ENCODE results near the gene KLK6.
"Not testable (repeated sequence)": the region's sequence is repeated elsewhere in the genome, so short reads cannot be mapped to it uniquely, and the experiment has no call there.

The KLK6 gene

GRCh38 chr19:51000981-51001380, 31.6 kb upstream of the KLK6 start:
- H3K4me3 ChIP-seq (replicated peaks; ENCODE audit: low read depth, low read length) = no peak overlapping the region
- H3K36me3 ChIP-seq (ENCODE audit: control insufficient read depth, insufficient read depth, low read length) = no peaks in the 10 kb centered on the region
- no peak for DNase-seq (ENCODE audit: extremely low read depth, insufficient read length)
- TF ChIP-seq, protein P1, sequence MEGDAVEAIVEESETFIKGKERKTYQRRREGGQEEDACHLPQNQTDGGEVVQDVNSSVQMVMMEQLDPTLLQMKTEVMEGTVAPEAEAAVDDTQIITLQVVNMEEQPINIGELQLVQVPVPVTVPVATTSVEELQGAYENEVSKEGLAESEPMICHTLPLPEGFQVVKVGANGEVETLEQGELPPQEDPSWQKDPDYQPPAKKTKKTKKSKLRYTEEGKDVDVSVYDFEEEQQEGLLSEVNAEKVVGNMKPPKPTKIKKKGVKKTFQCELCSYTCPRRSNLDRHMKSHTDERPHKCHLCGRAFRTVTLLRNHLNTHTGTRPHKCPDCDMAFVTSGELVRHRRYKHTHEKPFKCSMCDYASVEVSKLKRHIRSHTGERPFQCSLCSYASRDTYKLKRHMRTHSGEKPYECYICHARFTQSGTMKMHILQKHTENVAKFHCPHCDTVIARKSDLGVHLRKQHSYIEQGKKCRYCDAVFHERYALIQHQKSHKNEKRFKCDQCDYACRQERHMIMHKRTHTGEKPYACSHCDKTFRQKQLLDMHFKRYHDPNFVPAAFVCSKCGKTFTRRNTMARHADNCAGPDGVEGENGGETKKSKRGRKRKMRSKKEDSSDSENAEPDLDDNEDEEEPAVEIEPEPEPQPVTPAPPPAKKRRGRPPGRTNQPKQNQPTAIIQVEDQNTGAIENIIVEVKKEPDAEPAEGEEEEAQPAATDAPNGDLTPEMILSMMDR (IDR thresholded peaks at IDR 0.05; ENCODE audit: insufficient read depth, low read length, poor library complexity, severe bottlenecking) = no peak
- H3K27me3 ChIP-seq (replicated peaks; ENCODE audit: control insufficient read depth, insufficient read depth, low read length) = 0 out of 2 replicates have a peak, but pooled peaks cover 1% of the 10 kb centered on the region

DNA sequence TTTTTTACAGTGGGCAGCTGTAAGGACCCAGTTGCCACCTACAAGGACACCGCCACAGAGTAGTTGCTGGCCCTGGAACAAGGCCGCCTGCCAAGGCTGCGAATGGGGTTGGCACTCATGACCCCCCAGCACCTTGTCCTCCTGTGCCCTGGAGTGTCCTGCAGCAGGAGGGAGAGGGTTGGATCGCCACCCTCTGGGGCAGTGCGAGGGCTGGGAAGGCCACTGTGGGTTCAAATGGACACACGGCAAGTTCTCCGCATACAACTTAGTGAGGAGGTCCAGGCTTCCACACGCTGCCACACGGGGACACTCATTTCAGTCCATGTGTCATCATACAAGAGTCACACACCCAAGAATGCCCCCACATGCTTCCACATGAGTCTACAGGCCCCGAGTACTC, 31.0 kb upstream of the KLK6 start:
- Histone ChIP-seq H3K36me3 (ENCODE audit: control insufficient read depth, insufficient read depth, low read length) (no peaks in the 10 kb centered on the region), H3K4me3 (replicated peaks; ENCODE audit: low read depth, low read length) (no peak overlapping the region), H3K27me3 (replicated peaks; ENCODE audit: control insufficient read depth, insufficient read depth, low read length) (0 out of 2 replicates have a peak, but pooled peaks cover 1% of the 10 kb centered on the region)
- no peak for DNase-seq (ENCODE audit: extremely low read depth, insufficient read length)
- TF ChIP-seq, protein P1 (IDR thresholded peaks at IDR 0.05; ENCODE audit: insufficient read depth, low read length, poor library complexity, severe bottlenecking) = no peak

- Histone ChIP-seq H3K27me3 (replicated peaks; ENCODE audit: control insufficient read depth, insufficient read depth, low read length) (0 out of 2 replicates have a peak, but pooled peaks cover 1% of the 10 kb centered on the region), H3K36me3 (ENCODE audit: control insufficient read depth, insufficient read depth, low read length) (no peaks in the 10 kb centered on the region), H3K4me3 (replicated peaks; ENCODE audit: low read depth, low read length) (no peak overlapping the region)
- TF ChIP-seq, protein P1 (IDR thresholded peaks at IDR 0.05; ENCODE audit: insufficient read depth, low read length, poor library complexity, severe bottlenecking) = no peak
- DNase-seq (ENCODE audit: extremely low read depth, insufficient read length) = no peak
Observed at GRCh38 chr19:50998686-50999085, 29.3 kb upstream of the KLK6 start.

GRCh38 chr19:50998061-50998460, 28.7 kb upstream of the KLK6 start:
- H3K4me3 ChIP-seq (replicated peaks; ENCODE audit: low read depth, low read length) = no peak overlapping the region
- DNase-seq (ENCODE audit: extremely low read depth, insufficient read length) = no peak
- H3K27me3 ChIP-seq (replicated peaks; ENCODE audit: control insufficient read depth, insufficient read depth, low read length) = 0 out of 2 replicates have a peak, but pooled peaks cover 1% of the 10 kb centered on the region
- TF ChIP-seq, protein P1 (IDR thresholded peaks at IDR 0.05; ENCODE audit: insufficient read depth, low read length, poor library complexity, severe bottlenecking) = no peak
- H3K36me3 ChIP-seq (ENCODE audit: control insufficient read depth, insufficient read depth, low read length) = no peaks in the 10 kb centered on the region

- TF ChIP-seq, protein P1 (IDR thresholded peaks at IDR 0.05; ENCODE audit: insufficient read depth, low read length, poor library complexity, severe bottlenecking) = no peak
Observed at GRCh38 chr19:50994129-50994528, 24.7 kb upstream of the KLK6 start.

DNA sequence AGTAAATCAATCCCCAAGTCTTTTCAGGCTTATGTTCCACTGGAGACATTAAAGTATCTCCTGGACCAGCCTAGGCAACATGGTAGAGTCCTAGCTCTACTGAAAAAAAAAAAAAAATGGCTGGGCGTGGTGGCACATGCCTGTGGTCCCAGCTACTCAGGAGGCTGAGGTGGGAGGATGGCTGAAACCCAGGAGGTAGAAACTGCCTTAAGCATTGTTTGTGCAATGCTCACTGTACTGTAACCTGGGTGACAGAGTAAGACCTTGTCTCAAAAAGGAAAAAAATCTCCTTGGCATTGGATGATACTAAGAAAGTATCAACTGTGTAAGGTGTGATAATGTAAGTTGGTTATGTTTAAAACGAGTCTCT, 23.3 kb upstream of the KLK6 start:
- no peak overlapping the region for H3K4me3 ChIP-seq (replicated peaks; ENCODE audit: low read depth, low read length)
- H3K36me3 ChIP-seq (ENCODE audit: control insufficient read depth, insufficient read depth, low read length) = no peaks in the 10 kb centered on the region
- TF ChIP-seq, protein P1 (IDR thresholded peaks at IDR 0.05; ENCODE audit: insufficient read depth, low read length, poor library complexity, severe bottlenecking) = no peak
- H3K27me3 ChIP-seq (replicated peaks; ENCODE audit: control insufficient read depth, insufficient read depth, low read length) = no peaks in the 10 kb centered on the region; the same call in 1 of the 2 replicates
- DNase-seq (ENCODE audit: extremely low read depth, insufficient read length) = no peak

More at GRCh38 chr19:50994129-50994528, 24.7 kb upstream of the KLK6 start:
- DNase-seq (ENCODE audit: extremely low read depth, insufficient read length) = no peak
- peaks cover 1% of the 10 kb centered on the region; the same call in 1 of the 2 replicates for H3K27me3 ChIP-seq (replicated peaks; ENCODE audit: control insufficient read depth, insufficient read depth, low read length)
- no peak overlapping the region for H3K4me3 ChIP-seq (replicated peaks; ENCODE audit: low read depth, low read length)
- no peaks in the 10 kb centered on the region for H3K36me3 ChIP-seq (ENCODE audit: control insufficient read depth, insufficient read depth, low read length)

DNA sequence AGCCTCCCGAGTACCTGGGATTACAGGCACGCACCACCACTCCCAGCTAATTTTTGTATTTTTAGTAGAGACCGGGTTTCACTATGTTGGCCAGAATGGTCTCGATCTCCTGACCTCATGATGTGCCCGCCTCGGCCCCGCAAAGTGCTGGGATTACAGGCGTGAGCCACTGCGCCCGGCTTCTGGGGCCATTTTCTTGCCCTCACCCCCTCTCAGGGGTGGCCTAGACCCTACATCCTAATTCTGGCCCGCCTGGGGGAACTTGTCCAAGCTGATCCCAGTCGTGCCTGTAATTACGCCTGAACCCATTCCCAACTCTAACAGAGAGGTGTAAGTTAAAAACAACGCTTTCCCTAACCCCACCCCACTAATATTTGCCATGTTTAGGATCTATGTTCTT, 15.0 kb upstream of the KLK6 start:
- DNase-seq (ENCODE audit: extremely low read depth, insufficient read length); H3K36me3 ChIP-seq (ENCODE audit: control insufficient read depth, insufficient read depth, low read length); H3K27me3 ChIP-seq (replicated peaks; ENCODE audit: control insufficient read depth, insufficient read depth, low read length); H3K4me3 ChIP-seq (replicated peaks; ENCODE audit: low read depth, low read length): not testable (repeated sequence)

Measured in GM06990 (cell line).